Brain pericyte (primary cell): ENCODE results near the gene ZPBP.
"Not testable (repeated sequence)": the region's sequence is repeated elsewhere in the genome, so short reads cannot be mapped to it uniquely, and the experiment has no call there.

Source experiments
- DNase-seq: peaks from one replicate; pipeline ENCODE4 v3.0.0-alpha.2; 2012; ENCODE audit warnings: low read depth, low spot score

ZPBP gene

DNA sequence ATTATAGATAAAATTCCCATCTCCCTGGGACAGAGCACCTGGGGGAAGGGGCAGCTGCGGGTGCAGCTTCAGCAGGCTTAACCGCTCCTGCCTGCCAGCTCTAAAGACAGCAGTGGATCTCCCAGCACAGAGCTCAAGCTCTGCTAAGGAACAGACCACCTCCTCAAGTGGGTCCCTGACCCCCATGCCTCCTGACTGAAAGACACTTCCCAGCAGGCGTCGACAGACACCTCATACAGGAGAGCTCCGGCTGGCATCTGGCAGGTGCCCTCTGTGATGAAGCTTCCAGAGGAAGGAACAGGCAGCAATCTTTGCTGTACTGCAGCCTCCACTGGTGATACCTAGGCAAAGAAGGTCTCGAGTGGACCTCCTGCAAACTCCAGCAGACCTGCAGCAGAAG is 51.9 kb downstream of the ZPBP start:
- not testable (repeated sequence) for DNase-seq

DNA sequence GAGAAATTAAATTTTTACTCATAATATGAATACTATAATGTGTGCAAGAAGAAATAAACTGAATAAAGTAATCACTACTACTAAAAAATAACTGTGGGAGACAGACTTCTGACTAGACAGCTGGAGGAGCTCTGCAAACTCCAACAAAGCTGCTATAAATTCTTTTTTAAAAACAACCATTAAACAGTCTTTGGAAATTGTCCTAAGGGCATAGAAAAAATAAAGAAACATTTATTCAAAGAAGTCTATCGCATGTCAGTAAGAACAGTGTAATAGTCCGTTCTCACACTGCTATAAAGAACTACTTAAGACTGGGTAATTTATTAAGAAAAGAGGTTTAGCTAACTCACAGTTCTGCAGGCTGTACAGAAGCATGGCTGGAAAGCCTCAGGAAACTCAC is 56.0 kb downstream of the ZPBP start:
- no peak for DNase-seq

GRCh38 chr7:50022991-50023390 is 70.1 kb downstream of the ZPBP start:
- no peak for DNase-seq

DNA sequence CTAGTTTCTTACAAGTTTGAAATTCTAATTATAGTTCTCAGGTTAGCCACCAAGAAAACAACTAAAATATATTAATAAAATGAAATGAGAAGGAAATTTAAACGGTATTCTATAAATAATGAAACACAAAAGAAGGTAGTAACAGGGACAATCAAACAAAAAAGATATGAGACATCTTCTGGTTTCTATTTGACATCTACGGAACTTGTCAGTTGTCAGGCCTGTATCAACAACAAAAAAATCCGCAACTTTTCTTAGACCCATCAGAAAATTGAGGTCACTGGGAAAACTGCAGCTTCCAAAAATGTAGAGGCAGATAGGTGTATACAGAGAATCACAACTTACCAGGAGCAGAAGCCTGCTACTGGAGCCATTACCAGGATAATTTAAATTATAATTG is 70.6 kb downstream of the ZPBP start:
- DNase-seq: no peak

DNA sequence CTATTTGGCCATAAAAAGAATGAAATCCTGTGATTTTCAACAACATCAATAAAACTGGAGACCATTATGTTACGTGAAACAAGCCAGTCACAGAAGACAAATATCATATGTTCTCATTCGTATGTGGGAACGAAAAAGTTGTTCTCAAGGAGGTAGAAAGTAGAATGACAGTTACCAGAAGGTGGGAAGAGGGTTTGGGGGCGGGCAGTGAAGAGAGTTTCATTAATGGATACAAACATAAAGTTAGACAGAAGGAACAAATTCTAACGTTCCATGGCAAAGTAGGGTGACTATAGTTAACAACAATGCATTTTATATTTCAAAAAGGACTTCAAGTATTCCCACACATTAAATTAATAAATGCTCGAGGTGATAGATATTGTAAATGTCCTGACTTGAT is 97.4 kb downstream of the ZPBP start:
- DNase-seq: no peak

DNA sequence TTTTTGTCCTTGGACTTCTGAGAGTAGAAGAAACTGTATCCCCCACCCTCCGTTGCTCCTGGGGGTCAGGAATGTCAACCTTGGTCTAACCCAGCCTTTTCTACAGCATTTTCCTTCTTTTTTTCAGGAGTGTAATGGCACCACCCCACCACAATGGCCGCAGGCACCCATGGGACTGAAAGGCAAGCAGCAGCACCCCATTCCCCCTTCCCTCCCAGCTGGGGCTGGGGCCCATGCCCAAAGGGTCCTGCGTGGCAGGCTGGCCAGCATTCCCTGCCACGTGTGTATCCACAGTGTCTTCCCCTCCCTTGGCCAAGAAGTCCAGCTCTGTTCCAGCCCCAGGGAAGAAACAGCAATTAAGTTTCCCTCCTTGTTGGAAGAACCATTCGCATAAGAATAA is 106.9 kb downstream of the ZPBP start:
- no peak for DNase-seq

DNA sequence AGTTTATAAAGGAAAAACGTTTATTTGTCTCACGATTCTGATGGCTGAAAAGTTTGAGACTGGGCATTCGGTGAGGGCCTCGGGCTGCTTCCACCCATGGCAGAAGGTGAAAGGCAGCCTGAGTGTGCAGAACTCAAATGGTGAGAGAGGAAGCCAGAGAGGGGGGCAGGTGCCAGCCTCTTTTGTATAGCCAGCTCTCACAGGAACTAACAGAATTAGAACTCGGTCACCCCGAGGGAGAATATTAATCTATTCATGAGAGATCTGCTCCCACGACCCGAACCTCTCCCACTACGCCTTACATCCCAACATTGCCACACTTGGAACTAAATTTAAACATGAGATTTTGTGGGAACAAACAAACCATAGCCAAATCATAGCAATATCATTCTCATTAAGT is 112.6 kb downstream of the ZPBP start:
- no peak for DNase-seq

- no peak for DNase-seq
Observed at GRCh38 chr7:49976238-49976637, 116.8 kb downstream of the ZPBP start.

DNA sequence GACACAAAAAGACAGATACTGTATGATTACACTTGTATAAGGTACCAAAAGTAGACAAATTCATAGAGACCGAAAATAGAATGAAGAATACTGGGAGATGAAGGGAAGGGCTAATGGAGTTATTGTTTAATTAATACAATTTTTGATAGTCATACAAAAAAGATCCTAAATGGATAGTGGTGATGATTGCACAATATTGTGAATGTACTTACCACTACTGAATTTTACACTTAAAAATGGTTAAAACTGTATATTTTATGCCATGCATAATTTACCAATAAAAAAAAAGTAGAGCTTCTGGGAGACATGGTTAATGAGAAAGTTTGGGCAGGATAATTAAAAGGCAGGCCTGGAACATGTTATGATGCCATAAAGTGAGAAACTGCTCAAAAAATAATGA is 119.0 kb downstream of the ZPBP start:
- no peak for DNase-seq

GRCh38 chr7:49937608-49938007 is 155.4 kb downstream of the ZPBP start:
- no peak for DNase-seq

DNA sequence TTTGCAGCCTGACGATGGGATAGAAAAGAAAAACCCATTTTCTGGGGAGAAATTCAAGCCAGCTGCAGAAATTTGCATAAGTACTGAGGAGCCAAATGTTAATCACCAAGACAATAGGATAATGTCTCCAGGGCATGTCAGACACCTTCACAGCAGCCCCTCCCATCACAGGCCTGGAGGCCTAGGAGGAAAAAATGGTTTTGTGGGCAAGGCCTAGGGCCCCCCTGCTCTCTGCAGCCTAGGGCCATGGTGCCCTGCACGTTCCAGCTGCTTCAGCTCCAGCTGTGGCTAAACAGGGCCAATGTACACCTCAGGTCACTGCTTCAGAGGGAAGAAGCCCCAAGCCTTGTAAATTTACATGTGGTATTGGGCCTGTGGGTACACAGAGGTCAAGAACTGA is 161.4 kb downstream of the ZPBP start:
- DNase-seq: no peak

DNA sequence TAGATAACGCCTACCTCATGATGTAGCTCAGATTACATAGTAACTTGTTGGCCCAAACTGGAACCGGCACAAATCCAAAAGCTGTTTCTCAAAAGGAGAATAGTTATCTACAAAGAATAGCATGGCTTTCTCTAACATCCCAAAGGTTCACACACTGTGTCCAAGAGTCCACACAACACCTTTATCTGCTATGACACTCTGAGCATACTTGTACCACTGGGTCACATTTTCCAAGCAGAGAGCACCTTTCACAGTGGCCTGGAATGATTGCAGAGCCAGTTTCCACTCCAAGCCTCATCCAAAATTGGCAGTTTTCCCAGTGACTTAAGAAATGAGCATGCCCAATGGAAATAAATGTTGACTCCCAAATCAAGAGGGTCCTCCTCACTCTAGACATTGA is 164.3 kb downstream of the ZPBP start:
- no peak for DNase-seq

GRCh38 chr7:49927631-49928030 is 165.4 kb downstream of the ZPBP start:
- DNase-seq: no peak

DNA sequence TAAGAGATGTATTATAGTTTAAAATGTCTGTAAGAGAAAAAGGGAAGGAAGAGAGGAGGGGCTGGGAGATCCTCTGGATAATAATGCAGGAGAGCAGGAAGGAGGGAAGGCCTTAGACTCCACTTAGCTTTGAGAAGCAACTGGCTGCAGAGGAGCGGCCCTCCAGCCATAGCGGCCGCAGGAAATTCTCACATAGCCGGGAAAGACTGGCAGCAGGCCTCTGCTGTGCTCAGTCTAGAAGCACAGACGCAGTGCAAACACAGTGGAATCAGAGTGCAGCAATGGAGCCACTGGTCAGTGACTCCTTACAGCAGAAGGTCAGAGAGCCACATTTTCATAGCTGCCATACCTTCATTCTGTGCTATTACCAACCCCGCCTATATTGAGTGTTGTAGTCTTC is 166.3 kb downstream of the ZPBP start:
- DNase-seq: no peak

GRCh38 chr7:49911909-49912308 is 181.1 kb downstream of the ZPBP start:
- DNase-seq: no peak

DNA sequence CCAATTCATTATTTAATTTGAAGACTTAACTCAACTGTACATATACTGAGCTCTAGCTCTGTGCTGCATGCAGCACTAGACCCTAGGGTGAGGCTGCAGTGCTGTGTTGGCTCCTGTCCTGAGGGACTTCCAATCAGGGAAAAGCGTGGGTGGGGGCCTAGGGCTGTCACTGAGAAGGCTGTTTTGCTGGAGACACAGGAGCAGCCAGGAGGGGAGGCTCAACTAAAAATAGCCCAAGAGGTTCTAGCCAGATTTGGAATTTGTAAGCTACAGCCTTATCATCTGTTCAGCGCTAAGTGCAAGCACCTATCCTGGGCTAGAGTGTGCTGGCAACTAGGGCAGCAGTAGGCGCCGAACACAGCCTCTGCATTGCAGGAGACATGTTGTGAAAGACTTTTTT is 198.5 kb downstream of the ZPBP start:
- no peak for DNase-seq

GRCh38 chr7:49893131-49893530 is 199.9 kb downstream of the ZPBP start:
- no peak for DNase-seq

DNA sequence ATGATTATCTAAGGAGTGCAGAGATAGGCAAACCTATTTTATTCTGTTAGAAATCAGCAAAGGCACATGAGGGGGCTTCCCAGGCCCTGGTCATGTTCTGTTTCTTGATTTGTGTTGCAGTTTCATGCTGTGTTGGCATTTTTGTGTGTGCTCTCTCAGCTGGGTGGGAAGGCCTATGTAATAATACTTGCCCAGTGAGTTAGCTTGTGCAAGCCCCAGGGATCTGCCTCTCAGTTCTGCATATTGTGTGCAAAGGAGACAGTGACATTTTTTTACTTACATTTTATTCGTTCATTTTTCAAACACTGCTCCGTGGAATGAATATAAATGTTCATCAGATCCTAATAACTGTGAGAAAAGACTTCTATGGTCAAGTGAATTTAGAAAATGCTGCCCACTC is 200.6 kb downstream of the ZPBP start:
- DNase-seq: no peak
